HepG2 (cell line): ENCODE measurements around the gene EFCAB8. TPM values are rescaled to one million over a fixed set of nuclear protein-coding genes. Genes with fewer than 3 reads are reported as not detected.
A peak's percentile ranks its signal among the peaks of the same experiment; 100 is the strongest.

Experiments
- DPF2 ChIP-seq: sonication (generic); formaldehyde crosslinking; IDR thresholded peaks from 2 replicates; pipeline ENCODE4 v1.4.0; 2020; ENCODE audit warnings: mild to moderate bottlenecking, low read depth, missing genetic modification reagents, borderline replicate concordance
- GZF1 ChIP-seq: sonication (generic); formaldehyde crosslinking; IDR thresholded peaks from 2 replicates; pipeline ENCODE4 v1.5.1; 2020; ENCODE audit warnings: mild to moderate bottlenecking, missing genetic modification reagents
- NFKB2 ChIP-seq: sonication (generic); formaldehyde crosslinking; IDR thresholded peaks from 2 replicates; pipeline ENCODE4 v1.4.0; 2020; ENCODE audit warnings: missing genetic modification reagents, borderline replicate concordance
- NFYC ChIP-seq: IDR thresholded peaks from 2 replicates; pipeline ENCODE4 v1.6.1; 2016; ENCODE audit warnings: missing genetic modification reagents, missing compliant biosample characterization
- ZBTB21 ChIP-seq: sonication (generic); formaldehyde crosslinking; IDR thresholded peaks from 2 replicates; pipeline ENCODE4 v1.4.0; 2020; ENCODE audit warnings: missing genetic modification reagents
- ZKSCAN5 ChIP-seq: sonication (generic); formaldehyde crosslinking; IDR thresholded peaks from 2 replicates; pipeline ENCODE4 v1.5.1; 2020; ENCODE audit warnings: mild to moderate bottlenecking, missing genetic modification reagents
- ZNF350 ChIP-seq: sonication (generic); formaldehyde crosslinking; IDR thresholded peaks from 2 replicates; pipeline ENCODE4 v1.4.0; 2020; ENCODE audit warnings: mild to moderate bottlenecking, low read depth, missing genetic modification reagents, borderline replicate concordance
- ZNF484 ChIP-seq: sonication (generic); formaldehyde crosslinking; IDR thresholded peaks from 2 replicates; pipeline ENCODE4 v1.5.1; 2020; ENCODE audit warnings: mild to moderate bottlenecking, low read depth, missing genetic modification reagents, borderline replicate concordance
- ZNF703 ChIP-seq: sonication (generic); formaldehyde crosslinking; IDR thresholded peaks from 2 replicates; pipeline ENCODE4 v1.5.1; 2020; ENCODE audit warnings: missing genetic modification reagents, mild to moderate bottlenecking, moderate library complexity, borderline replicate concordance
- ZNF766 ChIP-seq: sonication (generic); formaldehyde crosslinking; IDR thresholded peaks from 2 replicates; pipeline ENCODE4 v1.5.0; 2020; ENCODE audit warnings: missing genetic modification reagents, borderline replicate concordance
- polyA plus RNA-seq, 8 experiments: library from polyadenylated mRNA; depleted of rRNA in 3 of 8; stranded (reverse) in 7 of 8; unstranded in 1 of 8; fragments of >200 nt; fragmentation: Illumina TruSeq in 4 of 8; extraction: Trizol in 4 of 8; gene quantifications; 2 replicates each; pipeline versions ENCODE4 v1.2.1 to v1.2.3, GENCODE V29; 2011 to 2016; ENCODE audit warnings: low read depth in 4 of 8, missing spikeins in 1 of 8, mixed read lengths in 1 of 8; ENCODE audit not compliant: insufficient read depth in 1 of 8
- total RNA-seq, 5 experiments: library from RNA; depleted of rRNA; stranded (reverse); fragments of >200 nt; fragmentation: Illumina TruSeq; extraction: Trizol; gene quantifications; 2 replicates each; pipeline ENCODE4 v1.2.3, GENCODE V29; 2016; ENCODE audit warnings: low read depth in 1 of 5
- TF ChIP-seq, protein P1 (sequence below): sonication (generic); formaldehyde crosslinking; IDR thresholded peaks from 2 replicates; pipeline ENCODE4 v1.4.0; 2020; ENCODE audit warnings: mild to moderate bottlenecking, missing genetic modification reagents
- TF ChIP-seq, protein P2 (sequence below): IDR thresholded peaks from 2 replicates; pipeline ENCODE4 v1.6.1; 2016; ENCODE audit warnings: mild to moderate bottlenecking
- TF ChIP-seq, protein P3 (sequence below): sonication (generic); formaldehyde crosslinking; IDR thresholded peaks from 2 replicates; pipeline ENCODE4 v1.8.1; 2022; ENCODE audit warnings: low read depth, mild to moderate bottlenecking, missing genetic modification reagents

The EFCAB8 gene
- total and polyA plus RNA-seq, 2 of the 13 experiments (the other 11 are each of a cell fraction or from before 2014, with no cell fraction given), result 0.15 to 0.22 TPM

DNA sequence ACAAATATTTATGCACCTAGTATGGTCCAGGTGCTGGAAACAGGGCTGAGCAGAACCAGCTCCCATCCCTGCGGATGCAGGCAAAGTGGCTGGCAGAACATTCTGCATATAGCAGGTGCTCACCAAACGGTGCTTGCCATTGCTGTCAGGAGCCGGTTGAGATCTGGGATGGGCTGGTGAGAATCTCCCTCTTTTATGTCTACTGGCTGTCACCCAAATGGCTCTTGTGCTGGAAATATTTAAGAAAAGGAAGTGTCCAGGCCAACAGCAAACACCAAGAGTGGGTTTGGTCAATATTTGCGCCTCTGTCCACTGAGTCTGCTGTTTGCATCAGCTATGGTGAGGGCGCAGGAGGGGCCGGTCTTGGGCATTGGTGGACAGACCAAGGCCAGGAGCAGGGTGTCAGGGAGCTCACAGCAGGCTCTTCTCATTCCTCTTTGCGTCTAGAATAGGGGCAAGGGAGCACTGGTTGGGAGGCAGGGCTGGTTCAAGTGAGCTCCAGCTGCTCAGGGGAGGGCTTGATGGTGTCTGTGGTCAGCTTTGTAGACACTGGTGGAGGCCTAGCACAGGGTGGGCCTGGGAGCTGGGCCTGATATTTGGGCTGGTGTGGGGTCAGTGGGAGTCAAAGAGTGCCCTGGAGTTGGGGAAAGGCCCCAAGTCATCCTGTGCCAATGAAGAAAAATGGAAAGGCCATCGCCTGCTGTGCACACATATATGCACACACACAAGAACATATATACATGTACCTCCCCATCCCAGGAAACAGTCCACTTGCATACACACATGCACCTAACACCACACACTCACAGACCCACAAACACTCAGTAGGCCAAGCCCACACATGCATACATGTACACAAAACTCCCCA, 147.4 kb downstream of the EFCAB8 start (continued):
- TF ChIP-seq, protein P1, sequence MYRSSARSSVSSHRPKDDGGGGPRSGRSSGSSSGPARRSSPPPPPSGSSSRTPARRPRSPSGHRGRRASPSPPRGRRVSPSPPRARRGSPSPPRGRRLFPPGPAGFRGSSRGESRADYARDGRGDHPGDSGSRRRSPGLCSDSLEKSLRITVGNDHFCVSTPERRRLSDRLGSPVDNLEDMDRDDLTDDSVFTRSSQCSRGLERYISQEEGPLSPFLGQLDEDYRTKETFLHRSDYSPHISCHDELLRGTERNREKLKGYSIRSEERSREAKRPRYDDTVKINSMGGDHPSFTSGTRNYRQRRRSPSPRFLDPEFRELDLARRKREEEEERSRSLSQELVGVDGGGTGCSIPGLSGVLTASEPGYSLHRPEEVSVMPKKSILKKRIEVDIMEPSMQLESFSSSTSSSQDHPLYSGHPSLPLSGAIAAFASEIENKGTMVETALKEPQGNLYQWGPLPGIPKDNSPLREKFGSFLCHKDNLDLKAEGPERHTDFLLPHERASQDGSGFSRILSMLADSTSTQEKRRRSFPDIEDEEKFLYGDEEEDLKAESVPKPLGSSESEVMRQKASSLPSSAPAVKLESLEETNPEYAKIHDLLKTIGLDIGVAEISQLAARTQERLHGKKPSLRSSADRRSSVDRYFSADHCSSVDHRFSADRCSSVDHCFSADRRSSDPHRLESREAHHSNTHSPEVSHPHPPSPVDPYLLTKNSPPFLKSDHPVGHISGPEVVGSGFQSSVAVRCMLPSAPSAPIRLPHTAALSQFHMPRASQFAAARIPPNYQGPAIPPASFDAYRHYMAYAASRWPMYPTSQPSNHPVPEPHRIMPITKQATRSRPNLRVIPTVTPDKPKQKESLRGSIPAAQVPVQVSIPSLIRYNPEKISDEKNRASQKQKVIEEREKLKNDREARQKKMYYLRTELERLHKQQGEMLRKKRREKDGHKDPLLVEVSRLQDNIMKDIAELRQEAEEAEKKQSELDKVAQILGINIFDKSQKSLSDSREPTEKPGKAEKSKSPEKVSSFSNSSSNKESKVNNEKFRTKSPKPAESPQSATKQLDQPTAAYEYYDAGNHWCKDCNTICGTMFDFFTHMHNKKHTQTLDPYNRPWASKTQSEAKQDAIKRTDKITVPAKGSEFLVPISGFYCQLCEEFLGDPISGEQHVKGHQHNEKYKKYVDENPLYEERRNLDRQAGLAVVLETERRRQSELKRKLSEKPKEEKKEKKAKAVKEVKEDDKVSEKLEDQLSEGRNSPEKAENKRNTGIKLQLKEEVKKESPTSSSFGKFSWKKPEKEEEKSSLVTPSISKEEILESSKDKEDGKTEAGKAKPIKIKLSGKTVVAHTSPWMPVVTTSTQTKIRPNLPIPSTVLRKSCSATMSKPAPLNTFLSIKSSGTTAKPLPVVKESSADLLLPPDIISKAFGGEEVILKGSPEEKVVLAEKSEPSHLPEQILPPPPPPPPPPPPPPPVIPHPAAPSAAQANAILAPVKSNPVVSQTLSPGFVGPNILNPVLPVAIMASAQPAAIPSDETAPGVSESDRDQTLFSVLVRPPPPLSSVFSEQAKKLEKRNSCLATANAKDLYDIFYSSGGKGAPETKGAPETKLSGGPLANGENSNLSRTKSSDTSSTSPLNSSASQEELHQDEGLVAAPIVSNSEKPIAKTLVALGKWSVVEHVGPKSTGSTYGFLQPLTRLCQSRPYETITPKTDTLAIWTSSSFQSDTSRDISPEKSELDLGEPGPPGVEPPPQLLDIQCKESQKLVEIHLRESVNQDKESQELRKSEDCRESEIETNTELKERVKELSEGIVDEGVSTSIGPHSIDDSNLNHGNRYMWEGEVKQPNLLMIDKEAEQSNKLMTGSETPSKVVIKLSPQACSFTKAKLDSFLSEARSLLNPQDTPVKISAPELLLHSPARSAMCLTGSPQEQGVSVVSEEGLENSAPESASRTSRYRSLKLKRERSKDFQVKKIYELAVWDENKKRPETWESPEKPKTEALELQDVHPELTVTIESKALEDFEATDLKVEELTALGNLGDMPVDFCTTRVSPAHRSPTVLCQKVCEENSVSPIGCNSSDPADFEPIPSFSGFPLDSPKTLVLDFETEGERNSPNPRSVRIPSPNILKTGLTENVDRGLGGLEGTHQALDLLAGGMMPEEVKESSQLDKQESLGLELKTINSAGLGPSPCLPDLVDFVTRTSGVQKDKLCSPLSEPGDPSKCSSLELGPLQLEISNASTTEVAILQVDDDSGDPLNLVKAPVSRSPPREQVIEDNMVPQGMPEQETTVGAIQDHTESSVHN (CRISPR knock-in tag), result peak; percentile 81; the same call in 1 of the 2 replicates
- TF ChIP-seq, protein P2, sequence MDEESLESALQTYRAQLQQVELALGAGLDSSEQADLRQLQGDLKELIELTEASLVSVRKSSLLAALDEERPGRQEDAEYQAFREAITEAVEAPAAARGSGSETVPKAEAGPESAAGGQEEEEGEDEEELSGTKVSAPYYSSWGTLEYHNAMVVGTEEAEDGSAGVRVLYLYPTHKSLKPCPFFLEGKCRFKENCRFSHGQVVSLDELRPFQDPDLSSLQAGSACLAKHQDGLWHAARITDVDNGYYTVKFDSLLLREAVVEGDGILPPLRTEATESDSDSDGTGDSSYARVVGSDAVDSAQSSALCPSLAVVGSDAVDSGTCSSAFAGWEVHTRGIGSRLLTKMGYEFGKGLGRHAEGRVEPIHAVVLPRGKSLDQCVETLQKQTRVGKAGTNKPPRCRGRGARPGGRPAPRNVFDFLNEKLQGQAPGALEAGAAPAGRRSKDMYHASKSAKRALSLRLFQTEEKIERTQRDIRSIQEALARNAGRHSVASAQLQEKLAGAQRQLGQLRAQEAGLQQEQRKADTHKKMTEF, result peak; percentile 97
- peak; percentile 97 for TF ChIP-seq DPF2 (CRISPR knock-in tag)
- 0 out of 2 replicates have a peak, but pooled peaks have one; percentile 49 for TF ChIP-seq ZNF703
- peak; percentile 85; the same call in 1 of the 2 replicates for TF ChIP-seq NFKB2 (CRISPR knock-in tag)
- TF ChIP-seq, protein P3, sequence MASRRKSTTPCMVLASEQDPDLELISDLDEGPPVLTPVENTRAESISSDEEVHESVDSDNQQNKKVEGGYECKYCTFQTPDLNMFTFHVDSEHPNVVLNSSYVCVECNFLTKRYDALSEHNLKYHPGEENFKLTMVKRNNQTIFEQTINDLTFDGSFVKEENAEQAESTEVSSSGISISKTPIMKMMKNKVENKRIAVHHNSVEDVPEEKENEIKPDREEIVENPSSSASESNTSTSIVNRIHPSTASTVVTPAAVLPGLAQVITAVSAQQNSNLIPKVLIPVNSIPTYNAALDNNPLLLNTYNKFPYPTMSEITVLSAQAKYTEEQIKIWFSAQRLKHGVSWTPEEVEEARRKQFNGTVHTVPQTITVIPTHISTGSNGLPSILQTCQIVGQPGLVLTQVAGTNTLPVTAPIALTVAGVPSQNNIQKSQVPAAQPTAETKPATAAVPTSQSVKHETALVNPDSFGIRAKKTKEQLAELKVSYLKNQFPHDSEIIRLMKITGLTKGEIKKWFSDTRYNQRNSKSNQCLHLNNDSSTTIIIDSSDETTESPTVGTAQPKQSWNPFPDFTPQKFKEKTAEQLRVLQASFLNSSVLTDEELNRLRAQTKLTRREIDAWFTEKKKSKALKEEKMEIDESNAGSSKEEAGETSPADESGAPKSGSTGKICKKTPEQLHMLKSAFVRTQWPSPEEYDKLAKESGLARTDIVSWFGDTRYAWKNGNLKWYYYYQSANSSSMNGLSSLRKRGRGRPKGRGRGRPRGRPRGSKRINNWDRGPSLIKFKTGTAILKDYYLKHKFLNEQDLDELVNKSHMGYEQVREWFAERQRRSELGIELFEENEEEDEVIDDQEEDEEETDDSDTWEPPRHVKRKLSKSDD (CRISPR knock-in tag), result peak; percentile 77; the same call in 1 of the 2 replicates
- TF ChIP-seq NFYC (CRISPR knock-in tag), result no peak; the same call in 1 of the 2 replicates
- no peak for TF ChIP-seq GZF1 (CRISPR knock-in tag)
- TF ChIP-seq ZBTB21, result no peak; the same call in 1 of the 2 replicates
- TF ChIP-seq ZKSCAN5 (CRISPR knock-in tag), result peak; percentile 70; the same call in 1 of the 2 replicates
- TF ChIP-seq ZNF484 (CRISPR knock-in tag), result no peak
- TF ChIP-seq ZNF350 (CRISPR knock-in tag), result peak; percentile 94; the same call in 1 of the 2 replicates
- TF ChIP-seq ZNF766 (CRISPR knock-in tag), result peak; percentile 67; the same call in 1 of the 2 replicates
